M059J (cell line): Measurements from ENCODE around the gene SDC4. TPM values are rescaled to one million over a fixed set of nuclear protein-coding genes. Genes with fewer than 3 reads are reported as not detected.

Experiments used
- DNase-seq: peaks from one replicate; pipeline ENCODE4 v3.0.0-alpha.2; 2012; ENCODE audit warnings: low read depth
- total RNA-seq: library from RNA; depleted of rRNA; stranded (reverse); fragments of >200 nt; shearing (Covaris generic); gene quantifications from 2 replicates; pipeline ENCODE4 v1.2.3, GENCODE V29; 2014

SDC4 gene
- total RNA-seq, 1 experiment from 2014 or later, result 189 TPM

DNA sequence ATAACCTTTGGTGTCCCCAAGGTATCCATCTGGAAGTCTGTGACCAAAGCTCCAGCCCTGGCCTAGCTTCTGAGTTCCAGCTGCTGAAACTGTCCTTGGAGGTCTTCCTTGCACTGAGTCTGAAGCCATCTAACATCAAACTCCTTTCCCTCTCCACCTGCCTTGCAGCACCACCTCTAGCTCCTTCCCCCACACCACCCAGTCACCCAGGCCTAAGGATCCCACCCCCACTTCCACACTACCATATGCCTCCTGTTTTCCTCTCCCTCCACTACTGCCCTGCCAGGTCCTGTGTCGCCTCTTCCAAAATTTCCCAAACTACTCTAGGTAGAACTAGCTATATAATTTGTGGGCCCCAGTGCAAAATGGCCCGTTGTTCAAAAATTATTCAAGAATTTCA lies 29.3 kb downstream of the SDC4 start:
- DNase-seq, result no peak

DNA sequence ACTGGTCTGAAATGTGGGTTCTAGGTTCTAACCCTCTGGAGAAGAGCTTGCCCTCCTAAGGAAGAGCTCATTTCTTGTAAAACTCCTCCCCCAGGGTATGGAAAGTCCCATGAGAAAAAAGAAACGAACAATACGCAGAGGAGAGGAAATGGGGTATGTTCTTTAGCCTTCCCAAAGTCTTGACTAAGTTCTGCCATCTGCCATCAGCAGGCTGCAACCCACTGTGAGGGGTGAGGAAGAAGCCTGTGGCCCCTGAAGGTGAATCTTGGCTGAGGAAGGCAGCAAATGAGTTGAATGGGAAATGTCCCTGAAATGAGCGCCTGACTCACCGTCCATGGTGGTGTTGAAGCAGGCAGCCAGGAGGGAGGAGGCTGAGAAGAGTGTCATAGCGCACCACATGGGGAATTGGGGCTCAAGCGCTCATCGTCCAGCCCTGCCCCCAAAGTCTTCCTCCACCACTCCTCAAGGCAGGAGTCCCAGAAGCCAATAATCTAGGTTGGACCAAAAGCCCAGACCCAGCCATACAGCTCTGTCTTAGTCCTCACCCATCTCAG lies 29.8 kb downstream of the SDC4 start:
- no peak for DNase-seq

DNA sequence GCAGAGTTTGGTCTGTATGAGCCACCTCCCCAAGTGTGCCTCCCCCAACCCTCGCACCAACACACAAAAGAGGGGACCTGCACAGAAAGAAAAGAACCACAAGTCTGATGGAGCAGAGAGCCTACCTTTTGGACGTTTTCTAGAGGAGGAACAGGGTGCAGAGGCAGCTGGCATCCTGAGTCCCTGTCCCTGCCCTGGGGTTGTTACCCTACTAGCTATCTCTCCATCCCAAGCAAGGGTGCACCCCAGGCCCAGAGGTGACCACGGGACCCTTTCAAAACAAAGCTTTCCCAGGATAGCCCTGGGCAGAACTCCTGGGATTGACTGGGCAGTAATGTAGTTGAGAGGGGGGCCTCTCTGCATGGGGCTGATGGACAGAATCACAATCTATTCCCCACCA lies 30.4 kb downstream of the SDC4 start:
- no peak for DNase-seq

DNA sequence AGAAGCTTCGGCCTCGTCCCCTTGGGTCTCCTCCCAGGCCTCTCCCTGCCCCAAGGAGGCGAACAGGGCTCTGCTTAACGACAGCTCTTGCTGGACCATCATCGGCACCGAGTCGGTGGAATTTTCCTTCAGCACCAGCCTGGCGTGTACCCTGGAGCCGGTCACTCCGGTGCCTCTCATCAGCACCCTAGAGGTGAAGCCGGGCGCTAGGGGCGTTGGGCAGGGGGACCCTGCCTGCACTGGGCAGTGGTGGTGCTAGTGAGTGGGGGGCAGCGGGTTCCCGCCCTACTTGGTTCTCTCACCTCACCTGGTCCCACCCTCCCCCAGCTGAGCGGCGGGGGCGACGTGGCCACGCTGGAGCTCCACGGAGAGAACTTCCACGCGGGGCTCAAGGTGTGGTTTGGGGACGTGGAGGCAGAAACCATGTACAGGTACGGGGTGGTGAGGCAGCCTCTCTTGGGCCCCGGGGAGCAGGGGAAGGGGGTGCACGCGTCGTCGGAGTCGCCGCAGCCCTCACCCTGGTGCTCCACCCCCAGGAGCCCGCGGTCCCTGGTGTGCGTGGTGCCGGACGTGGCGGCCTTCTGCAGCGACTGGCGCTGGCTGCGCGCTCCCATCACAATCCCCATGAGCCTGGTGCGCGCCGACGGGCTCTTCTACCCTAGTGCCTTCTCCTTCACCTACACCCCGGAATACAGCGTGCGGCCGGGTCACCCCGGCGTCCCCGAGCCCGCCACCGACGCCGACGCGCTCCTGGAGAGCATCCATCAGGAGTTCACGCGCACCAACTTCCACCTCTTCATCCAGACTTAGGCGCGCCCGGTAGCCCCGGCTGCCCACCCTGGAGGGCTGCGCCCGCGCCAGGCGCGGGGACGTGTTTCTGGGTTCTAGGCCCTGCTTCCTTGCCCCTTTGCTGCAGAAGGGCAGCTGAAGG lies 31.8 kb downstream of the SDC4 start:
- DNase-seq, result no peak

DNA sequence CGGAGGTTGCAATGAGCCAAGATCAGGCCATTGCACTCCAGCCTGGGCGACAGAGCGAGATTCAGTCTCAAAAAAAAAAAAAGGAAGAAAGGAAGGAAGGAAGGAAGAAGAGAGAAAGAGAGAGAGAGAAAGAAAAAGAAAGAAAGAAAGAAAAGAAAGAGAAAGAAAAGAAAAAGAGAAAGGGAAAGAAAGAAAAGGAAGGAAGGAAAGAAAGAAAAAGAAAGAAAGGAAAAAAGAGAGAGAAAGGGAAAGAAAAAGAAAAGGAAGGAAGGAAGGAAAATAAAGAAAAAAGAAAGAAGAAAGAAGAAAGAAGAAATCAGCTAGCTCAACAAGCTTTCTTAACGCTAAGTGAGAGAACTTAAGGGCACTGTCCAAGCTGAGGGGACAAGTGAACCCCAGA lies 32.6 kb downstream of the SDC4 start:
- no peak for DNase-seq

DNA sequence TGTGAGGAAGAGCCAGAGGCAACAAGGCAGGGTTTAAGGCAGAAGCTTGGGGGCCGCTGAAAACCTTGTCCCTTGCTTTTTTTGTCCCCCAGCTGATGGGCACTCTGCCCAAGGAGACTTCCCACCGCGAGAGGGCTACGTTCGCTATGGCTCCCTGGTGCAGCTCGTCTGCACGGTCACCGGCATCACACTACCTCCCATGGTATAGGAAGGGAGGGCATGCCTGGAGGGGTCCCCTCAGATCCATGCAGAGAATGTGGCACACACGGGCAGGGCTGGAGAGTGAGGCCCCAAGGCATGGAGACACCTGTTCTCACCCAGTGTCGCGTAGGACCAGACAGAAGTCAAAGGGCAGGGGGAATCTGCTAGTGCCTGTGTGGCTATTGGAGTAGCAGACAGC lies 34.3 kb downstream of the SDC4 start:
- no peak for DNase-seq

DNA sequence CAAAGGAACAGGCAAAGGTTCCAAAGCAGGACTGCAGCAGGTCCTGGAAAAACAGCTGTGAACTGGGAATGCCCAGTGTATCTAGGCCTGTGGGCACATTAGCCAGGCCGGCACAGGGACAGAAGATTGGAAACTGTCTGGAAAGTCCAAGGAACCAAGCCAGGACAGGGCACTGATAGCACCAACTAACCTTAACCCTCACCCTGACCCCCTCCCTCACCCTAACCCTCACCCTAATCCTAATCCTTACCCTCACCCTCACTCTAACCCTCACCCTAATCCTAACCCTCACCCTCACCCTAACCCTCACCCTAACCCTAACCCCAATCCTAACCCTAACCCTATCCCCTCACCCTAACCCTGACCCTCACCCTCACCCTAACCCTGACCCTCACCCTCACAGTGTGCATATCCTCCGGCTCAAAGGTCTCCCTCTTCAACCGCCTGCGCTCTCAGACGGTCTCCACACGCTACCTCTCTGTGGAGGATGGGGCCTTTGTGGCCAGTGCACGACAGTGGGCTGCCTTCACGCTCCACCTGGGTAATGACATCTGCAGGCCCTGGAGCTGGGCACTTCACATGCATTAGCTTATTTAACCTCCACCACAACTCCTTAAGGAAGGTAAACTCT lies 35.0 kb downstream of the SDC4 start:
- no peak for DNase-seq

DNA sequence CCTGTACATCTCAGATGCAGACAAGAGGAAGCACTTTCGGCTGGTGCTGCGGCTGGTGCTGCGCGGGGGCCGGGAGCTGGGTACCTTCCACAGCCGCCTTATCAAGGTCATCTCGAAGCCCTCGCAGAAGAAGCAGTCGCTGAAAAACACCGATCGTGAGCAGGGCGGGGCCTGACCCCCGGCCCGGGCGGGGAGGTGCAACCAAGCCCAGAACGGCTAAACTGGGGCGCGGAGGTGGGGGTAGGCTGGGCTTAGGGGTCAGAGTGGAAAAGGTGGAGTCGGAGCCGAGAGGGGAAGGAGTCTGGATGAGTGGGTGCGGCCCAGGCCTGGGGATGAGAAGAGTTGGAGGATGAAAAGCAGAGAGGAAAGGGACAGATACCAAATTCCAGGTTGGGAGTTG lies 36.0 kb downstream of the SDC4 start:
- no peak for DNase-seq

DNA sequence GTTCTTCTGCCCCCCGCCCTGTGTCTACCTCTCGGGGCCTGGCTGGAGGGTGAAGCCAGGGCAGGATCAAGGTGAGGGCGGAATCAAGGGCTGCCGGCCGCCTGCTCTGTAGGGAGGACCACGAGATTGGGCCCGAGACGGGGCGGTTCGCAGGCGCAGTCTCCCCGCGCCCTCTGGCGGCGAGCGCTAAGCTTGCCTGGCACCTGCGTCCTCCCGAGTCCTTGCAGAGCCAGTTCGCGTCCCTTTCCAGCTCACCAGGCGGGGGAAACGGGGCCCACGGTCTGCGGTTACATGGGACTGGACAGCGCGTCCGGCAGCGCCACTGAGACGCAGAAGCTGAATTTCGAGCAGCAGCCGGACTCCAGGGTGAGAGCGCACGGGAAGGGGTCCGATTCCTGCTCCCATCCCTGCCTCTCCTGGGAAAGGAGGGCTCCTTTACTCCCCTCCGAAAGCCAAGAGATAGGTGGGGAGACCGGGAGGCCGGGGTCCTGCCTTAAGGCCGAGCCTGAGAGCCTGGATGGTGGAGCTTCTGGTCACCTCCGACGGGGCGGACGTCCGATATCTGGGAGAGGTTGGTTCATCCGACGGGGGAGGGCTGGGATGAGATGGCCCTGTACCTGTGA lies 36.5 kb downstream of the SDC4 start:
- peak; percentile 51 for DNase-seq

DNA sequence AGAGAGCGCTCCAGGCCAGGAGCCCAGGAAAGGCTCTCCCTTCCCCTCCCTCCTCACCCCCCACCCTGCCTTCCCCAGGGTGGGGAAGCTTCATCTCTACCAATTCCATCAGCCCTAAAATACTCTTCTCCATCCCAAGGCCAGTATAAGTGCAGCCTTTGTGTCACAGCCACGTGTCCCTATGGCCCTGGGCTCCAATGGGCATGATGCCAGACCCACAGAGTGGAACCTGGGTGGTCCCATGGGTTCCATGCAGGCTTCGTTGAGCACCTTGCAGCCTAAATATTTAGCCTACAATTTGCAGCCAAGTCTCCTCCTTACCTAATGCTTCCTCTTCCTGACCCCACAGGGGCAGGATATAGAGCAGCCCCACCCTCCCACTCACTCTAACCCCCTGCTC lies 39.1 kb downstream of the SDC4 start:
- no peak for DNase-seq

DNA sequence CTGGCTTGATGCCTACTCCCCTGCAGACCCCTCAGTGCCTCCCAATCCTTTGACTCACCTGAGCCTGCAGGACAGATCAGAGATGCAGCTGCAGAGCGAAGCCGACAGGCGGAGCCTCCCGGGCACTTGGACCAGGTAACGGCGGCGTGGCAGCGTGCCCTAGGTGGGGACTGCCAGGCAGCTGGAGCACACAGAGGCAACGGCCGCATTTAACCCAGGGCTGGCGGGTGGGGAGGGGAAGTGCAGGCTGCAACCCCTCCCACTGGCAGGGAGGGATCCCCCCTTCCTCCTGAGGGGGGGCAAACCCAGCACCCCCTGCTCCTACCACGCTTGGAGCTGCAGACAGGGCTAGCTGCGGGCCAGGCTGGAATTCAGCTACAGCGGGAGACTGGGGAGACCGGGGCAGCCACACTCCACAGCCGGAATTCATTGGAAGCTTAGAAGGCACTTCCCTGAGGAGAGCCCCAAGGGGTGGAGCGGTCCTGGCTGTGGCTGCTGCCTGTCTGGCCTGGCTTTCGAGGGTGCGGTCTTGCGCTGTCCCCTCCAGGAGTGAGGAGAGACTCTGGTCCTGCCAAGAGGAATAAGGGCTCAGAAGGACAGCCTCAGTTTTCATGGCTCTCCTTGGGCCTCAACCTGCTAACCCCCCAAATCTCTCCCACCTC lies 40.0 kb downstream of the SDC4 start, which contains the start of gene MATN4:
MATN4 (minus strand) TSS at position 183 of the 662 bp plus-strand sequence. CDS start 2,717 bp downstream, outside the sequence.
- no peak for DNase-seq

DNA sequence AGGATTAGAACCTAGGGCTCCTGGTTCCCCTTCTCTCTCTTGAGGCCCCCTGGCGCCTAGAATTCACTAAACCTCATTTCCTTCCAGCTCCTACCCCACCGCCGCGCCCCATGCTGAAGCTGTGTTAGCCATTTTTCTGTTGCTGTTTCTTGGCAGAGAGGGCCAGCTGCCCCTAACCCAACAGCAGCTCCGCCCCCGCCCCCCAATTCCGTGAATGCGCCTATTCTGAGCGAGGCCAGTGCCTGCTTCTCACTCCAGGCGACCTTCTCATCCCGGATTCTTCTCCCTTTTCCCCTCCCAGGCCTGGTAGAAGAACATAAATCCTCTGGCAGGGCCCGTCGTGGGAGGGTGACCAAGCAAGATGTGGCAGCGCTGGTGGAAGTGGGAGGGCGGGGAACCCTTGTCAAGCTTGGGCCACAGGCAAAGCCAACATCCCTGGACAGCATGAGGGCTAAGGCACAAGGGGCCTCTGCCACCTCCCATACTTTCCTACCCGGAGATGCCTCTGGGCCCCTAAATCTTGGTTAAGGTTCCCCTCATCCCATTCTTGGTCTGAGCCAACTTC lies 41.1 kb downstream of the SDC4 start:
- DNase-seq, result no peak

DNA sequence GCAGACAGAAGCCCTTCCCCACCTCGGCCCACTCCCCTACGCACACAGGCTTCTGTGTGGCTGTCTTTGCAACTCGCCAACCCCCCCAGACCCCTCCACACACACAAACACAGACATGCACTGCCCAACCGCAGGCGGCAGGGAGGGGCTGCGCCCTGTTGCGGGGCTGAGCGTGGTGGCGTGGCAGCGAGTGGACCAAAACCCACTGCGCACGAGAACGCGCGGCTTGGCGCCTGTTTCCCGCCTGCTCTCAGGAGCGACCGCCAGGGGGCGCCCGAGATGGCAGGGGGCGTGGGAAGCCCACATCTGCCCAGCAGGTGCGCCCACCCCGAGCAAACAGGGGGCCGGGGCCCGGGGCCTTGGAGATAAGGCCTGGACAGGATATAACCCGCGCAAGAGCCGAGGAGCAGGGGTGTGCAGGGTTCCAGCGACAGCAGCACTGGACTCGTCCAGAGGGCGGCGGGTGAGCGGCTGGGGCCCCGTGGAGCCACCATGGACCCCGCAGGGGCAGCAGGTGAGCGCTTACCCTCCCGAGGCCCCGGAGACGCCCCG lies 41.7 kb downstream of the SDC4 start, which contains the start of gene RBPJL:
RBPJL (plus strand) TSS at position 410 of the 552 bp plus-strand sequence; CDS start at position 493, 83 bp downstream.
- DNase-seq, result no peak

DNA sequence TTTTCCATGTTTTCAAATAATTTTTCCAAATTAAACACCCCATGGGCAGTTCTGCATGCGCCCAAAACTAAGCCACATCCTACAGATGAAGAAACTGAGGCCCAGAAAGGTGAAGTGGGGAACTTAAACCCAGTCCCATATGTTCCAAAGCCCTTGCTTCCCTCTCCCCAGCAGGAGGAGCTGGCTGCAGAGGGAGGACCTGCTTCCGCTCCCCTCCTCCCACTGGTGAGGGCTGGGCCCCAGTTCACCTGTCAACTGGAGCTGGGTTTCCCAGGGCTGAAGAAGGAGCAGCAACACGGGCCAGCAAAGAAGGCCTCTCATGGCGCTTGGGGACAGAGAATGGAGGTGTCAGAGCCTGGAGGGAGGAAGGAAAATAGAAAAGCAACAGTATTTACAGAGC lies 43.0 kb downstream of the SDC4 start:
- no peak for DNase-seq

DNA sequence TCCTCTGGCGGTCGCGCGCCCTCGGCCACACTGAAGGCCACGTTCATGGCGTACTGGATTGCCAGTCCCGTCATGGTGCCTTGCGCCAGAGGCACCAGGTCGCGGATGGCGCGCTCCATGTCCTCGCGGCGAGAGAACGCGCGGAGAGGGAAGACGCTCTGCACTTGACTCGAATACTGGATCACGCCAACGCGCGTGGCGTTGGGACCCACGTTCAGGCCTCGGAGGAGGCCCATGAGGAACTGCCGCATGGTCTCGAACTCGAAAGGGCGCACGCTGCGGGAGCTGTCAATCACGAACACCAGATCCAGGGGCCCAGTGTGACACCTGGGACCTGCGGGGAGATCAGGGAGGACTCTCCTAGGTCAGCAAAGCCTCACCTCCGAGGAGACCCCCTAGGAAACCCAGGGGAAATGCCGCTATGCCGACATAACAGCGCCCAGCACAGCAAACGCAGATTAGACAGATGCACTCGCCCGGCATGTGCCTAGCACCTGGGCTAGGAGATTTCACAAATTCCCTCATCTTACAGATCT lies 43.7 kb downstream of the SDC4 start:
- no peak for DNase-seq

DNA sequence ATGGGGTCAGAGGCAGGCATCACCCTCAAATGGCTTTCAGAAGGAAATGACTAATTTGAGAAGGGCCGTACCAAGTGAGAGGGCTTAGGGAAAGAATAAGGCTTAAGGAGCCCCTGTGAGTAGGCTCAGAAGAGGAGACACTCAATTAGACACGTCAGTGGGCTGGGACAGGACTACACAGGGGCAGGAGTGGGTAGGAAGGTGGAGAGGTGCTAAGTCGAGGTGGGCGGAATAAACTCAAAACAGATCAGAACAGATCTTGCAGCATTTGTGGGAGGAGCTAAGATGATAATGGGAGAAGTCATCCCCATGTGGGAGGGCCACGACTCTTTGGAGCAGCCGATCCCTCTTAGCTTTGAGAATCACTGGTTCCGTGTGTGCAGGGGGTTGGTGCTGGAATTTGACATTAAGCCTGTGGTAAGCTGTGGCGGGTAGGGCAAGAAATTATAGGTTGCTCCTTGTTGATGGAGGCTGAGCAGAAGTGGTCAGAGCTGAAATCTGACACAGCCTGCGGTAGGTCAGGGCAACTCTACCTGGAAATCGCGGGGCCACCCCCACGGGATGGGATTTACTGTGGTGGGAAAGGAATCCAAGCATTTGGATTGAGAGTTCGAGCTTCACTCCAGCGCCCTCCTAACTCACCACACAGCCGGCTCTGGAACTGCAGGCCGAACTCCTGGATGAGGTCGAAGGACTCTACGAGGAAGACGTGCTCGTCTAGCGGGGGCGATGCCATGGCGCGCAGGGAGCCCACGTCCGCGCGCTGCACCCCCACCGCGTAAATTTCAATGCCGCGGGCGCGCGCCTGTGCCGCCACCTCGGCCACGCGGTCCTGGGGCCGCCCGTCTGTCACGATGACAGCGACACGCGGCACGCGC lies 44.4 kb downstream of the SDC4 start:
- no peak for DNase-seq

DNA sequence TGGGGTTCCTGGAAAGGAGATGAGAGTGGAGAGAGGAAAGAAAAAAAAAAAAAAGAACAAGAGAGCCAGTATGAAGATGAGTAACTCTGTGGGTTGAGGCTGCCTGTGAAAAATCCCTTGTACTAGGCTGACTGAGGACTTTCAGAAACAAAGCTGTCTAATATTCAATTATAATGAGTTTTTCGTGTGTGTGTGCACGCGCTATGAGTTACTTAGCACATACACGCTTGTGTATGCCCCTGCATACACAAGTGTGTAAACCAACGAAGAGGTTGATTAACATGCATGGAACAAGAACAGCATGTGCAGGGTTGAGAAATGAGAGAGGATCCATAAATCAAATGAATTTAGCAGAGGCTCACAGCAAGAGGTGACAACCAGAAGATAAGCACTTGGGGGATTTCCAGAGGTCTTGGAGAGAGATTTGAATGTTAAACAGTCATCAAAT lies 46.4 kb downstream of the SDC4 start:
- no peak for DNase-seq

DNA sequence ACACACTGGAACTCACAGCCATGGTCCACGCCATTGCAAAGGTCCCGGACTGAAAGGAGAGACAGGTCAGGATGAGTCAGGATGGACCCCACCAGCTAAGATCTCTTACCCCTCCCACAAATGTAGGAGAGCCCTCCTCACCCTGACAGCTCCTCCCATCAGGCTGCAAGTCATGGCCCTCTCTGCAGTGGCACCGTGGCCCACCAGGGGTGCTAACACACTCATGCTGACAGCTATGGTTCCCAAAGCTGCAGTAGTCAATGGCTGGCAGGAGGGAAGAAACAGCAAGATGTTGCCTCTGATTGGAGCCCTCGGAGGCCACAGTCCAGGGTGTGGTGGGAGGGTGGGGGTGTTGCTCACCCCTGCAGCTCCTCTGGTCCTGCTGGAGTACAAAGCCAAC lies 47.3 kb downstream of the SDC4 start:
- peak; percentile 57 for DNase-seq

DNA sequence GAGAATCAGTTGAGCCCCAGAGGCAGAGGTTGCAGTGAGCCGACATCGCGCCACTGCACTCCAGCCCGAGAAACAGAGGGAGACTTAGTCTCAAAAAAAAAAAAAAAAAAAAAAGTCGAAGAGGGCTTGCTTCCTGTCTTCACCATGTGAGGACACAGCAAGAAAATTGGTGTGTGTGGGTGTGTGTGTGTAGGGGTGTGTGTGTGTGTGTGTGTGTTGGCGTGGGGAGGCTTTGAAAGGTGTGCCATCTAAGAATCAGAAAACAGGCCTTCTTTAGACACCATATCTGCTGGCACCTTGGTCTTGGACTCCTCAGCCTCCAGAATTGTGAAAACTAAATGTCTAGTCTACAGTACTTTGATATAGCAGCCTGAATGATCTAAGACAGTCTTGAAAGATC lies 48.4 kb downstream of the SDC4 start:
- no peak for DNase-seq
